Ectodermal cell (in vitro differentiated cells): Measurements from ENCODE around the gene CPN2.
A peak's percentile ranks its signal among the peaks of the same experiment; 100 is the strongest.

Experiments
- H3K27ac ChIP-seq: 2 replicates; pipeline ENCODE4 v1.7.0; 2013; ENCODE audit warnings: mild to moderate bottlenecking, low read depth, low read length; ENCODE audit not compliant: insufficient read depth, poor library complexity, severe bottlenecking
- H3K27me3 ChIP-seq: 2 replicates; pipeline ENCODE4 v1.7.0; 2013; ENCODE audit warnings: mild to moderate bottlenecking, low read length; ENCODE audit not compliant: insufficient read depth, control insufficient read depth, poor library complexity, severe bottlenecking
- H3K36me3 ChIP-seq: one replicate; pipeline ENCODE4 v1.7.0; 2013; ENCODE audit warnings: low read length; ENCODE audit not compliant: control insufficient read depth, insufficient read depth
- H3K4me1 ChIP-seq: one replicate; pipeline ENCODE4 v1.7.0; 2013; ENCODE audit warnings: low read length; ENCODE audit not compliant: control insufficient read depth, insufficient read depth
- H3K4me3 ChIP-seq: 2 replicates; pipeline ENCODE4 v1.7.0; 2013; ENCODE audit warnings: low read depth, low read length, control low read depth; ENCODE audit not compliant: insufficient read depth
- H3K9me3 ChIP-seq: 2 replicates; pipeline ENCODE4 v1.7.0; 2013; ENCODE audit warnings: mild to moderate bottlenecking, low read length, moderate library complexity; ENCODE audit not compliant: control insufficient read depth
- WGBS, 2 experiments: methylation state at CpG; one replicate each; pipeline ENCODE4 v1.1.7; 2013; ENCODE audit warnings: missing lambda C conversion rate in 2 of 2; 5-methylcytosine and 5-hydroxymethylcytosine counted together

CPN2 gene

DNA sequence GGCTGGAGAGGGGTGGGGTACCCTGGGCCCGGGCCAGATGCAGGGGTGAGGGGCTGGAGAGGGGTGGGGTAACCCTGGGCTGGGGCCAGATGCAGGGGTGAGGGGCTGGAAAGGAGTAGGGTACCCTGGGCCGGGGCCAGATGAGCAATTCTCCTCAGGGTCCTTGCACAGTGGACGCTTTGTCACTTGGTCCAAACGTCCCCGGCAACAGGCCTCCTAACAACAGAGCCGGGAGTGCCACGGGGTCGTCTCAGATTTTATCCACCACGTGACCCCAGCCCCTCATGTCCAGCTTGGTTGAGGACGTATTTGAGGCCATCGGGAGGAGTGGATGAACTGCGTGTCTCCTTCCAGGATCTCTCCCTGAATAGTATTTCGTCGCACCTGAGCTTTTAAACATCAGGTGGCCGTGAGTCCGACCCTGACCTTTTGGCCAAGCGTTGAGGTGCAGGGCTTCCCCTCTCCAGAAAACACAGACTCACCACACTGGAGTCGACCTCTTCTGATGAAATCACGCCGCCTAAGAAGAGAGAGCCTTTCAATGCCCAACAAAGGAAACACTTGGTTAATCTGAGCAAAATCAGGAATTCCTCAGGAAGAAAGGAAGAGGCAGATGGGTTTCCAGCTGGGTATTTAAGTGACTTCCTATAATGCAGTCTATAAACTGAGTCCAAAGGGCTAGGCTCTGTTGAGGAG is 31.2 kb upstream of the CPN2 start:
- peak overlapping the region; percentile 60 for H3K27ac ChIP-seq
- H3K4me3 ChIP-seq = no peak overlapping the region
- H3K4me1 ChIP-seq = peaks cover 22% of the 10 kb centered on the region
- WGBS, 2 experiments = 81 to 83% methylated on average over 20 of the region's 20 CpGs
- no peaks in the 10 kb centered on the region for H3K36me3 ChIP-seq
- H3K27me3 ChIP-seq = no peaks in the 10 kb centered on the region
- H3K9me3 ChIP-seq = no peaks in the 10 kb centered on the region

DNA sequence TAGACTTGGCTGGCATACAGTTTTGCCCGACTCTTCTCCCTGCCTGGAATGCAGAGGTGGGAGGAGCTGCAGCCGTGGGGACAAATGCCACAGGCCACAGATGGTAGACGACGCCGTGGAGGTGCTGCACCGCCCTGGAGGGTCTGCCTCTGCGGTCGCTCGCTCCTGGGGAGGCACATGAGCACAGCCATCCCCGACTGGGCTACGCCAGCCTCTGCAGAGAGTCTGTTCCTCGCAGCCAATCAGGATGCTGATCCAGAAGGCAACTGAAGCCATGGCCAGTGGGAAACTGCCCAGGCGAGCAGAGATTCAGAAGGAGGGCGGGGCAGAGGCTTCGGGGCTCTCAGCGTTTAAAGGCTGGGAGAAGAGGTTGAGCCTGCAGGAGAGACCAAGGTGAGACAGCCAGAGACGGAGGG is 30.3 kb upstream of the CPN2 start:
- Histone ChIP-seq H3K9me3 (no peaks in the 10 kb centered on the region), H3K27me3 (no peaks in the 10 kb centered on the region), H3K36me3 (no peaks in the 10 kb centered on the region), H3K4me1 (peaks cover 22% of the 10 kb centered on the region), H3K4me3 (no peak overlapping the region), H3K27ac (no peak overlapping the region)
- WGBS, 2 experiments = 68 to 71% methylated on average over 17 of the region's 17 CpGs

DNA sequence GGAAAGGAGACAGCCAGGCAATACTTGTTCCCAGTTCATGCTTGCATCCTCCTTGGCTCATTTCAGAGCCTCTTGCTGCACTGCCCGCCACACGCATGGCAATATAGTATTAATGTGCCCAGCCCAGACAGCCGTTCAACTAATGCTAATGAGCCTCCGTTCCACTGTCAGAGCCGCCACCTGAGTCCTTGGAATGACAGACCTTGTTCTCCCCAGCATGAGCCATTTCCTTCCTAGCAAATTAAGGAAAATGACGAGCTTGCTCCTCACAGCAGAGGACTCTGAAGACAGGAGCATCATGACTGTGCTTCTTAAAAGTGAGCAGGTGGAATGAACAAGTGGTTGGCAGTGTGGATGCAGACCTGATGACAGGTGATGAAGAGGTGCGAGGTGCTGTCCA is 29.2 kb upstream of the CPN2 start:
- Histone ChIP-seq H3K9me3 (no peaks in the 10 kb centered on the region), H3K4me1 (peaks cover 27% of the 10 kb centered on the region), H3K36me3 (no peaks in the 10 kb centered on the region), H3K27ac (no peak overlapping the region), H3K4me3 (no peak overlapping the region), H3K27me3 (no peaks in the 10 kb centered on the region)
- WGBS, 2 experiments = 82 to 85% methylated on average over 7 of the region's 7 CpGs

DNA sequence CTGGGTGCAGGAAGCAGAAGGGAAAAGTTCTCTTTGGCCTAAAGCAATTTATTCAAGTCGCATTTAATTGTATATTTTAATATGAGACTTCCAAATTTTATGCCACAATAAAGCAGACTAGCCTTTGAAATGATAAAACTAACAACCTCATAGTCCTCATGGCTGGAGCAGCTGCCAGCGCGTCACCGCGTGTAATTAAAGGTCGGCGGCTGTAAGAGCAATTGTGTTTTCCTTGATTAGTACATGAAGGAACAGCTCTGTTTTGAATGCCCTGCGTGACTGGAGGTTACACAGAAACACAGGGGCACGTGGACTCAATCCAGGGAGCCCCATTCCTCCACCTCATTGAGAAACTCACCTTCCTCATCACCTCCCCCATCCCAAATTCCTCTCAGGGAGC is 28.5 kb upstream of the CPN2 start:
- H3K27ac ChIP-seq = no peak overlapping the region
- no peaks in the 10 kb centered on the region for H3K9me3 ChIP-seq
- H3K36me3 ChIP-seq = no peaks in the 10 kb centered on the region
- 85 to 88% methylated on average over 8 to 9 of the region's 9 CpGs for WGBS, 2 experiments
- no peaks in the 10 kb centered on the region for H3K27me3 ChIP-seq
- no peak overlapping the region for H3K4me3 ChIP-seq
- H3K4me1 ChIP-seq = peaks cover 27% of the 10 kb centered on the region

DNA sequence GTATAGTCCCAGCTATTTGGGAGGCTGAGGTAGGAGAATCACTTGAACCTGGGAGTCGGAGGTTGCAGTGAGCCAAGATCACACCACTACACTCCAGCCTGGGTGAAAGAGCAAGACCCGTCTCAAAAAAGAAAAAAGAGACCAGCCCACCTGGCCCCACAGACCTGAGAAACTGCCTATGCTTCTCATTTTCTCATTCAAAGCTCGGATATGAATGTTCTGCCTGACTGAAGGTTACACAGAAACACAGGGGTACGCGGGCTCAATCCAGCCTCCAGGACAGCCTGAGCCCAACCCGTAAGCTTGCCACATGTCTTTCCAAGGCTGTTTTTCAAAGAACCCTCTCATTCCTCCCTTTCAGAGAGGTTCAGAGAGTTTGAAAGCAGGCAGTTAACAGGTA is 28.1 kb upstream of the CPN2 start:
- peaks cover 27% of the 10 kb centered on the region for H3K4me1 ChIP-seq
- no peaks in the 10 kb centered on the region for H3K27me3 ChIP-seq
- H3K36me3 ChIP-seq = no peaks in the 10 kb centered on the region
- H3K27ac ChIP-seq = no peak overlapping the region
- 90 to 91% methylated on average over 6 of the region's 6 CpGs for WGBS, 2 experiments
- no peaks in the 10 kb centered on the region for H3K9me3 ChIP-seq
- no peak overlapping the region for H3K4me3 ChIP-seq

DNA sequence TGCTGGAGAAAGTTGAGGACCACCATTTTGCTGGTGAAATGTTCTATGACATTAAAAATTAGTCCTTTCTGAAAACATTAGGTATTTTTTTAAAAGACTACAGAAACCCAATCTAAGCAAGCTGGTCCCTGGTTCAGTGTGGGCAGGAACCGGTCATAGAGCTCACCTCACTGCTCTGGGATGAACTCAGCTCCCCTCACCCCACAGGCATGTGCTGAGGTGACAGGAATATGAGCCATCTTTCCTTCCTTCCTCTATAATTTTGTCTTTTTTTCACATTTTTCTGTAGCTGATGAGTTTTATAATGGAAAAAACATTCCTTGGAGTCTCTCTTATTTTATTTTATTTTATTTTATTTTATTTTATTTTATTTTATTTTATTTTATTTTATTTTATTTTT is 26.6 kb upstream of the CPN2 start:
- WGBS, 2 experiments = 95 to 97% methylated on average over 1 of the region's 1 CpG
- Histone ChIP-seq H3K27me3 (no peaks in the 10 kb centered on the region), H3K9me3 (no peaks in the 10 kb centered on the region), H3K4me3 (no peak overlapping the region), H3K27ac (no peak overlapping the region), H3K4me1 (peaks cover 18% of the 10 kb centered on the region), H3K36me3 (no peaks in the 10 kb centered on the region)

DNA sequence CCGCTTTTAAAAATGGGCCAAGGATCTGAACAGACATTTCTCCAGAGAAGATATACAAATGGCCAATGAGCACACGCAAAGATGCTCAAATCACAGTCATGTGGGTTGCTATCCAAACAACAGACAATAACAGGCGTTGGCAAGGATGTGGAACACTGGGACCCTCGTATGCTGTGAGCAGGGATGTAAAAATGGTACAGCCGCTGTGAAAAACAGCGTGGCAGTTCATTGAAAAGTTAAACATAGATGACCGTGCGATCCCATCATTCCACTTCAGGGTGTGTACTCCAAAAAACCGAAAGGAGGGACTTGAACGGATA is 25.1 kb upstream of the CPN2 start:
- H3K27ac ChIP-seq = no peak overlapping the region

DNA sequence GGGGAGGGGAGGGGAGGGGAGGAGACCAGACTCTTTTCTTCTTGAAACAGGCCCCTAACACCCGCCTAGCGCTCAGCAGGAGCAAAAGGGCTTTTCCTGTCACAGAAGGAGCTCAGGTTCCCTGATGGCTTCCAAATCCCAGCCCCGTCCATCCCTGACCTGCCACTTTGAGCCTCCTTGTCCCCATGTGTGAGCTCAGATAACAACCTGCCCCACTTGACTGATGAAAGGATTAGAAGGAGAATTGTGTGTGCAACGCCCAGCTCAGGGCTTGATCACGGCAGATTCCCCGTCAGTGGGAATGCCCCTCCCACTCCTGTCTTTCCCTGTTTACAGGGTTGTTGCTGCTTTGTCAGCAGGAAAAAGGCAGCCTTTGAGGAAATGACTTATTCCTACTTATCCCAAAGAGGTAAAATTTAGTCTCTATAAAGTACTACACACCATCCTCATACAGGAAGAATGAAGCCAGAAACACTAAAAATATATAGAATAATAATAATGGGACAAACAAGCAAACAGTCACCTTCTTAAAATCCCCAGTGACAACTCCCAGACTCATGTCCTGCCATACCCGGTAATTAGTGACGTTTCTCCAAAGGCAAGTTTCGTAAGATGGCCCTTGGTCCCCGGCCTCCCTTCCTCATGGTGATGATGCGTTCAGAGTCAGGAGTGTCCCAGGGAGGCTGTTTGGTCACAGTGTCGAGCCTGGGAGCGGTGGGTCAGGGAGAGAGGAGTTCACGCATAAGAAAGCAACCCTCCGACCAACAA is 24.5 kb upstream of the CPN2 start:
- H3K4me1 ChIP-seq = peaks cover 10% of the 10 kb centered on the region
- H3K4me3 ChIP-seq = no peak overlapping the region
- H3K36me3 ChIP-seq = no peaks in the 10 kb centered on the region
- H3K27ac ChIP-seq = no peak overlapping the region
- H3K9me3 ChIP-seq = no peaks in the 10 kb centered on the region
- 38 to 40% methylated on average over 15 of the region's 15 CpGs for WGBS, 2 experiments
- no peaks in the 10 kb centered on the region for H3K27me3 ChIP-seq

More for the DNA sequence above, 25.1 kb upstream of the CPN2 start:
- Histone ChIP-seq H3K9me3 (no peaks in the 10 kb centered on the region), H3K27me3 (no peaks in the 10 kb centered on the region), H3K4me1 (peaks cover 8% of the 10 kb centered on the region), H3K36me3 (no peaks in the 10 kb centered on the region), H3K4me3 (no peak overlapping the region)
- WGBS, 2 experiments = 88% methylated on average over 10 of the region's 10 CpGs

DNA sequence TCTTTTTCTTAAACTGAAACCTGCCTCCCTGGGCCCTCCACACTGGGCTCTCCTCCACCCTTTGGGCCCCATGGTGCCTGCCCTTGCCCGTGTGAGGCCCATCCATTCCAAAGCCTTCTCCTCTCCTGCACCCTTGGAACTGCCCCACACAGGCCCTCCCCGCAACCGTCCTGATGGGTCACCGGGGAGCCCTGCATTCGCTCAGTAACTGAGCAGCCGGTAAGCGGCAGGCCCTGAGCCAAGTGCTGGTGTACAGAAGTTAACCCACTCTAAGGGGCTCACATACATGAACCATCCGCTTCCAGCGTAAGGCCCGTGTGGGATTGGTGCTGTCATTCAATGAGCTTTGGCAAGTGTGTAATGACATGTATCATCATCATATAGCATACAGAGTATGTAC is 23.8 kb upstream of the CPN2 start:
- no peak overlapping the region for H3K27ac ChIP-seq
- WGBS, 2 experiments = 78 to 80% methylated on average over 10 of the region's 10 CpGs
- peaks cover under 1% of the 10 kb centered on the region for H3K27me3 ChIP-seq
- no peak overlapping the region for H3K4me3 ChIP-seq
- peaks cover 18% of the 10 kb centered on the region for H3K4me1 ChIP-seq
- H3K9me3 ChIP-seq = no peaks in the 10 kb centered on the region
- no peaks in the 10 kb centered on the region for H3K36me3 ChIP-seq

DNA sequence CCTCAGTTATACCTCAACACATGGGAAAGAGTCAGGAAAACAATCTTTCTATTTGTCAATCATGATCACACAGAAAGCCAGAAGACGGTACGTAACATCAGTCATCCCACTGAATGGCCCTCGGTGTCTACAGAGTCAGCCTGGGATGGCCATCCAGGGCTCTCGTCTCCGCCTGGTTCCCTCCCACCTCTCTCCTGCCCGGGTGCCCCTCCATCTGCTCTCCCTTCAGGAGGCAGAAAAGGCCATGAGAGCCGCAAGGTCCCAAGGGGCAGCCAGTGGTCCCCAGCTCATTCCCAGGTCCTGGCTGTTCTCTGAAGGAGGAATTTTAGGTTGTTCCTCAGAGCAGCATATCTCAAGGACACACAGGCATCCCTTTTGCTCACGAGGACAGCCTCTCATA is 22.8 kb upstream of the CPN2 start:
- Histone ChIP-seq H3K9me3 (no peaks in the 10 kb centered on the region), H3K27me3 (peaks cover 11% of the 10 kb centered on the region), H3K4me1 (peaks cover 19% of the 10 kb centered on the region), H3K4me3 (no peak overlapping the region), H3K36me3 (no peaks in the 10 kb centered on the region), H3K27ac (no peak overlapping the region)
- 68 to 73% methylated on average over 8 of the region's 8 CpGs for WGBS, 2 experiments
